ENCODE results near the gene KCNMA1.
A peak's percentile ranks its signal among the peaks of the same experiment; 100 is the strongest.

KCNMA1 gene

GRCh38 chr10:77510294-77510693 is 127.3 kb downstream of the KCNMA1 start:
- Histone ChIP-seq H3K36me3 (ENCODE audit: control insufficient read depth in 2 of 2, insufficient read depth in 2 of 2, low read length in 2 of 2) (no peaks in the 10 kb centered on the region), H3K4me1 (ENCODE audit: control insufficient read depth, insufficient read depth, low read length) (peaks cover 49% of the 10 kb centered on the region), H3K27ac (ENCODE audit: low read length) (peak overlapping the region; percentile 18)

DNA sequence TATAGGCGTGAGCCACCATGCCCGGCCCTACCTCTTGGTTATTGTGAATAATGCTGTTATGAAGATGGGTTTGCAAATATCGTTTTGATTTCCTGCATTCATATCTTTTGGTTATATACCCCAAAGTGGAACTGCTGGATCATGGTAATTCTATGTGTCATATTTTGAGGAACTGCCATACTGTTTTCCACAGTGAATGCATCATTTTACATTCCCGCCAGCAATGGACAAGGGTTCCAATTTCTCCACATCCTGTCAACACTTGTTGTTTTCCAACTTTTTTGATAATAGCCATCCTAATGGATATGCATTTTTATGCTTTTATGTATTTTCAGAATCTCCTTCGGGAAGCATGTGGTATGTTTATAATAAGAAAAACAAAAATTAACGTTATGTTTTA is 128.2 kb downstream of the KCNMA1 start:
- peaks cover 47% of the 10 kb centered on the region for H3K4me1 ChIP-seq (ENCODE audit: control insufficient read depth, insufficient read depth, low read length)
- no peaks in the 10 kb centered on the region for H3K36me3 ChIP-seq (ENCODE audit: control insufficient read depth in 2 of 2, insufficient read depth in 2 of 2, low read length in 2 of 2)
- peak overlapping the region; percentile 18 for H3K27ac ChIP-seq (ENCODE audit: low read length)
- H3K27me3 ChIP-seq (ENCODE audit: control insufficient read depth in 1 of 2, insufficient read depth in 2 of 2, low read length in 2 of 2) = no peaks in the 10 kb centered on the region
- no peak overlapping the region for H3K9ac ChIP-seq (ENCODE audit: low read length in 2 of 2)
- H3K4me3 ChIP-seq (ENCODE audit: low read length in 2 of 2) = no peak overlapping the region
- no peaks in the 10 kb centered on the region for H3K9me3 ChIP-seq (ENCODE audit: control insufficient read depth in 2 of 2, low read length in 2 of 2)

More at GRCh38 chr10:77510294-77510693, 127.3 kb downstream of the KCNMA1 start:
- Histone ChIP-seq H3K9ac (ENCODE audit: low read length in 2 of 2) (no peak overlapping the region), H3K4me3 (ENCODE audit: low read length in 2 of 2) (no peak overlapping the region), H3K27me3 (ENCODE audit: control insufficient read depth in 1 of 2, insufficient read depth in 2 of 2, low read length in 2 of 2) (no peaks in the 10 kb centered on the region), H3K9me3 (ENCODE audit: control insufficient read depth in 2 of 2, low read length in 2 of 2) (no peaks in the 10 kb centered on the region)

DNA sequence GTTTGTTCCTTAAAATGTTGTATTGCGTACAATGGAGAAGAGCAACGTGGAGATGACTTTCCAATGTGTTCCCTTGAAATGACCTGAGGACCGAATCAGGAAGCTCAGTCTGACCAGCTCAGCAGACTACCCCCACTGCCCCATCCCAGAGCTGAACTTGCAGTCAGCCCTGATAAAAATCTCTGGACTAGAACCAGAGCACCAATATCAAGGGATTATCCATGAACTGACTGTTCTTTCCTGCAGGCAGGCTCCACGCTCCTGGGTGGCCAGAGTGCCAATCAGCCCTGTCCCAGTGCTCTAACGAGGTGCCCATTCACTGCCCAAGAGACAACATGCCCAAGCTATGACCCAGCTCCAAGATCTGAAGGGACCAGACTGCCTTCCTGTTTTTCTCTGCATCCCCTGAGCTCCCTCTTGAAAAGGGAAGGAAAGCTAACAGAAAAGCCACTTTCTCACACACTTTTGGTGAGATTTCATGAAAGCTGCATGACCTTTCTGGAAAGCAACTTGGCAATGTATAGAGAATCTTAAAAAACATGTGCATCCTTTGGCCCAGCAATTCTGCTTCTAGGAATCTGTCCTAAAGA is 130.2 kb downstream of the KCNMA1 start:
- H3K9me3 ChIP-seq (ENCODE audit: control insufficient read depth in 2 of 2, low read length in 2 of 2) = no peaks in the 10 kb centered on the region
- H3K27ac ChIP-seq (ENCODE audit: low read length) = peak overlapping the region; percentile 11

DNA sequence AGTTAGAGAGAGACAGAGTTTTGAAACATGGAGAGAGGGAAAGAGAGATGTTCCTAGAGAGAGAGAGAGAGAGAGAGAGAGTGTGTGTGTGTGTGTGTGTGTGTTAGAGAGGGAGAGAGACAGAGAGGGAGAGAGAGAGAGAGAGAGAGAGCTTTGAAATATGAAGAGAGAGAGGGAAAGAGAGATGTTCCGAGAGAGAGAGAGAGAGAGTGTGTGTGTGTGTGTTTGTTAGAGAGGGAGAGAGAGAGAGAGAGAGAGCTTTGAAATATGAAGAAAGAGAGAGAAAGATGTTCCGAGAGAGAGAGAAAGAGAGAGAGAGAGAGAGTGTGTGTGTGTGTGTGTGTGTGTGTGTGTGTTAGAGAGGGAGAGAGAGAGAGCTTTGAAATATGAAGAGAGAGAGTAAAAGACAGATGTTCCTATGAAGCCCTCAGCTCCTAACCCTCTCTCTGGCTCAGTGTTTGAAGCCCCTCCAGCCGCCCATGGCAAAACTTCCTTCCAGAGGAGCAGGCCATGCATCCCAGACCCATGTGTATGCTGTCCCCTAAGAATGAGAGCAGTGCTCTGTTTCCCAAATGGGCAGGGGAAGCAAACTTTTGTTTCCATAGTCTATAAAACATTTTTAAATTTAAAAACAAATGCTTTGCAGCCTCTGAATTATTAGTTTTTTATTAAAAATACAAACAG is 130.9 kb downstream of the KCNMA1 start:
- Histone ChIP-seq H3K9ac (ENCODE audit: low read length in 2 of 2) (no peak overlapping the region), H3K27me3 (ENCODE audit: control insufficient read depth in 1 of 2, insufficient read depth in 2 of 2, low read length in 2 of 2) (no peaks in the 10 kb centered on the region), H3K4me1 (ENCODE audit: control insufficient read depth, insufficient read depth, low read length) (peaks cover 29% of the 10 kb centered on the region), H3K9me3 (ENCODE audit: control insufficient read depth in 2 of 2, low read length in 2 of 2) (no peaks in the 10 kb centered on the region), H3K36me3 (ENCODE audit: control insufficient read depth in 2 of 2, insufficient read depth in 2 of 2, low read length in 2 of 2) (no peaks in the 10 kb centered on the region), H3K4me3 (ENCODE audit: low read length in 2 of 2) (no peak overlapping the region), H3K27ac (ENCODE audit: low read length) (no peak overlapping the region)

More for the DNA sequence above, 130.2 kb downstream of the KCNMA1 start:
- Histone ChIP-seq H3K9ac (ENCODE audit: low read length in 2 of 2) (no peak overlapping the region), H3K4me1 (ENCODE audit: control insufficient read depth, insufficient read depth, low read length) (peaks cover 28% of the 10 kb centered on the region), H3K27me3 (ENCODE audit: control insufficient read depth in 1 of 2, insufficient read depth in 2 of 2, low read length in 2 of 2) (no peaks in the 10 kb centered on the region), H3K4me3 (ENCODE audit: low read length in 2 of 2) (no peak overlapping the region), H3K36me3 (ENCODE audit: control insufficient read depth in 2 of 2, insufficient read depth in 2 of 2, low read length in 2 of 2) (no peaks in the 10 kb centered on the region)

GRCh38 chr10:77505431-77506334 is 131.9 kb downstream of the KCNMA1 start:
- peaks cover 33% of the 10 kb centered on the region for H3K4me1 ChIP-seq (ENCODE audit: control insufficient read depth, insufficient read depth, low read length)
- no peaks in the 10 kb centered on the region for H3K9me3 ChIP-seq (ENCODE audit: control insufficient read depth in 2 of 2, low read length in 2 of 2)
- H3K9ac ChIP-seq (ENCODE audit: low read length in 2 of 2) = no peak overlapping the region
- H3K27me3 ChIP-seq (ENCODE audit: control insufficient read depth in 1 of 2, insufficient read depth in 2 of 2, low read length in 2 of 2) = no peaks in the 10 kb centered on the region
- H3K36me3 ChIP-seq (ENCODE audit: control insufficient read depth in 2 of 2, insufficient read depth in 2 of 2, low read length in 2 of 2) = no peaks in the 10 kb centered on the region
- peak overlapping the region; percentile 6 for H3K27ac ChIP-seq (ENCODE audit: low read length)
- H3K4me3 ChIP-seq (ENCODE audit: low read length in 2 of 2) = no peak overlapping the region

- no peaks in the 10 kb centered on the region for H3K27me3 ChIP-seq (ENCODE audit: control insufficient read depth in 1 of 2, insufficient read depth in 2 of 2, low read length in 2 of 2)
- no peaks in the 10 kb centered on the region for H3K9me3 ChIP-seq (ENCODE audit: control insufficient read depth in 2 of 2, low read length in 2 of 2)
- H3K4me1 ChIP-seq (ENCODE audit: control insufficient read depth, insufficient read depth, low read length) = peaks cover 29% of the 10 kb centered on the region
- H3K4me3 ChIP-seq (ENCODE audit: low read length in 2 of 2) = no peak overlapping the region
- H3K36me3 ChIP-seq (ENCODE audit: control insufficient read depth in 2 of 2, insufficient read depth in 2 of 2, low read length in 2 of 2) = no peaks in the 10 kb centered on the region
- no peak overlapping the region for H3K9ac ChIP-seq (ENCODE audit: low read length in 2 of 2)
- no peak overlapping the region for H3K27ac ChIP-seq (ENCODE audit: low read length)
Observed at GRCh38 chr10:77504873-77505257, 132.7 kb downstream of the KCNMA1 start.

DNA sequence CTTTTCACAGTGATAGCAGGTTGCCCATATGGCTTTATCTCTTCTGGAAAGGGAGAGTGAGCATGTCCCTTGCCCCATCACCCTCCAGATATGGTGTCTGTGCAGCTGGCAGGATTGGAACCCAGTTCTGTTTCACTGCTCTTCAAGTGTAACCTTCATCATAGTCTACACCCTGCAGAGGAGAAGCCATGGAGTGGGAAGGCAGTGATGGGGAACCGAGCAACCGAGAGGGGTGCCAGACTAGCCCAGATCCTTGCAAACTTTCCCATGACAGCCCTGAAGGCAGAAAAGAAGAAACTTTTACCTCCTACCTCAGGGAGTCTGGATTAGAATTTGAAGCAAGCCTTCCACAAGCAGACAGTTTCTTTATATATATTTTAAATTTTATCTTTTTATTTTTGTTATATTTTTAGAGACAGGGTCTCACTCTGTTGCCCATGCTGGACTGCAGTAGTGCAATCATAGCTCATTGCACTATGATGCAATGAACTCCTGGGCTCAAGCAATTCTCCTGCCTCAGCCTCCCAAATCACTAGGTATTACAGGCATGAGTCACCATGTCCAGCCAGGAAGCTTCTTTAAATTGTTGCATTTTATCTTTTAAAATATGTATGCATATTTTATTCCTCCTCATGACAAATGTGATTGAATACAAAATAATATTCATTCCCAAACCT is 133.3 kb downstream of the KCNMA1 start:
- Histone ChIP-seq H3K4me1 (ENCODE audit: control insufficient read depth, insufficient read depth, low read length) (peaks cover 27% of the 10 kb centered on the region), H3K27ac (ENCODE audit: low read length) (no peak overlapping the region), H3K4me3 (ENCODE audit: low read length in 2 of 2) (no peak overlapping the region), H3K9me3 (ENCODE audit: control insufficient read depth in 2 of 2, low read length in 2 of 2) (no peaks in the 10 kb centered on the region), H3K27me3 (ENCODE audit: control insufficient read depth in 1 of 2, insufficient read depth in 2 of 2, low read length in 2 of 2) (no peaks in the 10 kb centered on the region), H3K36me3 (ENCODE audit: control insufficient read depth in 2 of 2, insufficient read depth in 2 of 2, low read length in 2 of 2) (no peaks in the 10 kb centered on the region), H3K9ac (ENCODE audit: low read length in 2 of 2) (no peak overlapping the region)

- Histone ChIP-seq H3K36me3 (ENCODE audit: control insufficient read depth in 2 of 2, insufficient read depth in 2 of 2, low read length in 2 of 2) (no peaks in the 10 kb centered on the region), H3K9ac (ENCODE audit: low read length in 2 of 2) (no peak overlapping the region), H3K9me3 (ENCODE audit: control insufficient read depth in 2 of 2, low read length in 2 of 2) (no peaks in the 10 kb centered on the region), H3K27me3 (ENCODE audit: control insufficient read depth in 1 of 2, insufficient read depth in 2 of 2, low read length in 2 of 2) (no peaks in the 10 kb centered on the region), H3K27ac (ENCODE audit: low read length) (no peak overlapping the region), H3K4me3 (ENCODE audit: low read length in 2 of 2) (no peak overlapping the region), H3K4me1 (ENCODE audit: control insufficient read depth, insufficient read depth, low read length) (peaks cover 42% of the 10 kb centered on the region)
Observed at GRCh38 chr10:77501846-77502261, 135.8 kb downstream of the KCNMA1 start.

- H3K4me1 ChIP-seq (ENCODE audit: control insufficient read depth, insufficient read depth, low read length) = peaks cover 45% of the 10 kb centered on the region
- no peaks in the 10 kb centered on the region for H3K9me3 ChIP-seq (ENCODE audit: control insufficient read depth in 2 of 2, low read length in 2 of 2)
- H3K27ac ChIP-seq (ENCODE audit: low read length) = no peak overlapping the region
- peak overlapping the region in 1 of 2 donors; percentile 7 for H3K4me3 ChIP-seq (ENCODE audit: low read length in 2 of 2)
- no peak overlapping the region for H3K9ac ChIP-seq (ENCODE audit: low read length in 2 of 2)
- no peaks in the 10 kb centered on the region for H3K36me3 ChIP-seq (ENCODE audit: control insufficient read depth in 2 of 2, insufficient read depth in 2 of 2, low read length in 2 of 2)
- H3K27me3 ChIP-seq (ENCODE audit: control insufficient read depth in 1 of 2, insufficient read depth in 2 of 2, low read length in 2 of 2) = no peaks in the 10 kb centered on the region
Observed at GRCh38 chr10:77501152-77501845, 136.3 kb downstream of the KCNMA1 start.

GRCh38 chr10:77500754-77501151 is 136.9 kb downstream of the KCNMA1 start:
- Histone ChIP-seq H3K9ac (ENCODE audit: low read length in 2 of 2) (no peak overlapping the region), H3K36me3 (ENCODE audit: control insufficient read depth in 2 of 2, insufficient read depth in 2 of 2, low read length in 2 of 2) (no peaks in the 10 kb centered on the region), H3K27me3 (ENCODE audit: control insufficient read depth in 1 of 2, insufficient read depth in 2 of 2, low read length in 2 of 2) (no peaks in the 10 kb centered on the region), H3K27ac (ENCODE audit: low read length) (no peak overlapping the region), H3K4me3 (ENCODE audit: low read length in 2 of 2) (no peak overlapping the region), H3K4me1 (ENCODE audit: control insufficient read depth, insufficient read depth, low read length) (peaks cover 46% of the 10 kb centered on the region), H3K9me3 (ENCODE audit: control insufficient read depth in 2 of 2, low read length in 2 of 2) (no peaks in the 10 kb centered on the region)
